Erythroblast (primary cell): ENCODE results near the gene TMEM266.

ENCODE experiments used
- GATA1 ChIP-seq: IDR thresholded peaks from 2 replicates; pipeline ENCODE4 v1.6.1; 2011; ENCODE audit warnings: low read depth, mild to moderate bottlenecking, control low read depth, low read length, moderate library complexity
- POLR2A ChIP-seq: IDR thresholded peaks from 2 replicates; pipeline ENCODE4 v1.6.1; 2011; ENCODE audit warnings: mild to moderate bottlenecking, low read length

GRCh38 chr15:76189106-76189505 lies 129.3 kb downstream of the TMEM266 start:
- TF ChIP-seq POLR2A (no peak), GATA1 (no peak)
